SU-DHL-6 (cell line): ENCODE results near the gene DPYSL4.

Experiments
- EZH2phosphoT487 ChIP-seq: fragments of 200-600 bp; sonication (generic), shearing (Covaris generic); conservative IDR thresholded peaks from 2 replicates; pipeline ENCODE4 v1.6.1; 2018; ENCODE audit warnings: mild to moderate bottlenecking, antibody characterized with exemption, low read length, moderate library complexity, mixed read lengths
- TF ChIP-seq, protein P1 (sequence below): fragments of 200-600 bp; sonication (generic); IDR thresholded peaks from one replicate; pipeline ENCODE4 v1.5.1; 2017; ENCODE audit warnings: antibody characterized with exemption, mild to moderate bottlenecking, low read length, moderate library complexity; ENCODE audit not compliant: insufficient read depth, poor library complexity, severe bottlenecking

- TF ChIP-seq, protein P1, sequence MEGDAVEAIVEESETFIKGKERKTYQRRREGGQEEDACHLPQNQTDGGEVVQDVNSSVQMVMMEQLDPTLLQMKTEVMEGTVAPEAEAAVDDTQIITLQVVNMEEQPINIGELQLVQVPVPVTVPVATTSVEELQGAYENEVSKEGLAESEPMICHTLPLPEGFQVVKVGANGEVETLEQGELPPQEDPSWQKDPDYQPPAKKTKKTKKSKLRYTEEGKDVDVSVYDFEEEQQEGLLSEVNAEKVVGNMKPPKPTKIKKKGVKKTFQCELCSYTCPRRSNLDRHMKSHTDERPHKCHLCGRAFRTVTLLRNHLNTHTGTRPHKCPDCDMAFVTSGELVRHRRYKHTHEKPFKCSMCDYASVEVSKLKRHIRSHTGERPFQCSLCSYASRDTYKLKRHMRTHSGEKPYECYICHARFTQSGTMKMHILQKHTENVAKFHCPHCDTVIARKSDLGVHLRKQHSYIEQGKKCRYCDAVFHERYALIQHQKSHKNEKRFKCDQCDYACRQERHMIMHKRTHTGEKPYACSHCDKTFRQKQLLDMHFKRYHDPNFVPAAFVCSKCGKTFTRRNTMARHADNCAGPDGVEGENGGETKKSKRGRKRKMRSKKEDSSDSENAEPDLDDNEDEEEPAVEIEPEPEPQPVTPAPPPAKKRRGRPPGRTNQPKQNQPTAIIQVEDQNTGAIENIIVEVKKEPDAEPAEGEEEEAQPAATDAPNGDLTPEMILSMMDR, result no peak
- TF ChIP-seq EZH2phosphoT487, result no peak
These were observed 47.2 kb upstream of the DPYSL4 start for GRCh38 chr10:132139526-132139925.
